ENCODE data around the gene LGR6.

DNA sequence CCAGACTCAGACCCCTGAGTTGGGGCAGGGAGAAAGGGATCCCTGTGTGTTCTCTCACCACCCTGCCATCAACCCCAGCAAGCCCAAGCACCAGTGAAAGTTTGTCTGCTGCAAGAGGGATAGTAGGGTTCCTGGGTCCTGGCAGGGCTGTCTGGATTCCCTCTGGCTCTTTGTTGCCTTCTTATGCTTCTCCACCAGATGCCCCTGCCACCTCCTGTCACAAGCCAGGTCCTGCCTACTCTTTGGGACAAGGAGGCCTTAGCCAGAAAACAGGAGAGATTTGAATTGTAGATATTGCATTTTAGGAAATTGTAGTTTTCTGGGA lies 126.4 kb downstream of the LGR6 start:
- TF ChIP-seq, protein P1, sequence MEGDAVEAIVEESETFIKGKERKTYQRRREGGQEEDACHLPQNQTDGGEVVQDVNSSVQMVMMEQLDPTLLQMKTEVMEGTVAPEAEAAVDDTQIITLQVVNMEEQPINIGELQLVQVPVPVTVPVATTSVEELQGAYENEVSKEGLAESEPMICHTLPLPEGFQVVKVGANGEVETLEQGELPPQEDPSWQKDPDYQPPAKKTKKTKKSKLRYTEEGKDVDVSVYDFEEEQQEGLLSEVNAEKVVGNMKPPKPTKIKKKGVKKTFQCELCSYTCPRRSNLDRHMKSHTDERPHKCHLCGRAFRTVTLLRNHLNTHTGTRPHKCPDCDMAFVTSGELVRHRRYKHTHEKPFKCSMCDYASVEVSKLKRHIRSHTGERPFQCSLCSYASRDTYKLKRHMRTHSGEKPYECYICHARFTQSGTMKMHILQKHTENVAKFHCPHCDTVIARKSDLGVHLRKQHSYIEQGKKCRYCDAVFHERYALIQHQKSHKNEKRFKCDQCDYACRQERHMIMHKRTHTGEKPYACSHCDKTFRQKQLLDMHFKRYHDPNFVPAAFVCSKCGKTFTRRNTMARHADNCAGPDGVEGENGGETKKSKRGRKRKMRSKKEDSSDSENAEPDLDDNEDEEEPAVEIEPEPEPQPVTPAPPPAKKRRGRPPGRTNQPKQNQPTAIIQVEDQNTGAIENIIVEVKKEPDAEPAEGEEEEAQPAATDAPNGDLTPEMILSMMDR (IDR thresholded peaks at IDR 0.05; ENCODE audit: low read depth, low read length): no peak
- no peak for TF ChIP-seq EZH2phosphoT487 (IDR thresholded peaks at IDR 0.05; ENCODE audit: low read depth)
